Measurements from ENCODE around the gene CCT6A.
"Not testable (repeated sequence)": the region's sequence is repeated elsewhere in the genome, so short reads cannot be mapped to it uniquely, and the experiment has no call there.

Gene CCT6A

GRCh38 chr7:56074371-56074791 lies 22.8 kb downstream of the CCT6A start:
- DNase-seq: peak; percentile 89
- Histone ChIP-seq H3K27ac (peak overlapping the region; percentile 31; the same call in 1 of the 2 replicates), H3K4me3 (ENCODE audit: low read depth, low read length) (no peak overlapping the region), H3K27me3 (ENCODE audit: insufficient read depth, low read depth, severe bottlenecking) (no peaks in the 10 kb centered on the region), H3K9me3 (ENCODE audit: severe bottlenecking) (no peaks in the 10 kb centered on the region), H3K36me3 (peaks cover 30% of the 10 kb centered on the region)
- TF ChIP-seq, protein P1, sequence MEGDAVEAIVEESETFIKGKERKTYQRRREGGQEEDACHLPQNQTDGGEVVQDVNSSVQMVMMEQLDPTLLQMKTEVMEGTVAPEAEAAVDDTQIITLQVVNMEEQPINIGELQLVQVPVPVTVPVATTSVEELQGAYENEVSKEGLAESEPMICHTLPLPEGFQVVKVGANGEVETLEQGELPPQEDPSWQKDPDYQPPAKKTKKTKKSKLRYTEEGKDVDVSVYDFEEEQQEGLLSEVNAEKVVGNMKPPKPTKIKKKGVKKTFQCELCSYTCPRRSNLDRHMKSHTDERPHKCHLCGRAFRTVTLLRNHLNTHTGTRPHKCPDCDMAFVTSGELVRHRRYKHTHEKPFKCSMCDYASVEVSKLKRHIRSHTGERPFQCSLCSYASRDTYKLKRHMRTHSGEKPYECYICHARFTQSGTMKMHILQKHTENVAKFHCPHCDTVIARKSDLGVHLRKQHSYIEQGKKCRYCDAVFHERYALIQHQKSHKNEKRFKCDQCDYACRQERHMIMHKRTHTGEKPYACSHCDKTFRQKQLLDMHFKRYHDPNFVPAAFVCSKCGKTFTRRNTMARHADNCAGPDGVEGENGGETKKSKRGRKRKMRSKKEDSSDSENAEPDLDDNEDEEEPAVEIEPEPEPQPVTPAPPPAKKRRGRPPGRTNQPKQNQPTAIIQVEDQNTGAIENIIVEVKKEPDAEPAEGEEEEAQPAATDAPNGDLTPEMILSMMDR (IDR thresholded peaks at IDR 0.05; ENCODE audit: low read depth, low read length): peak; percentile 74

GRCh38 chr7:56077681-56078080 lies 26.1 kb downstream of the CCT6A start:
- TF ChIP-seq, protein P1 (IDR thresholded peaks at IDR 0.05; ENCODE audit: low read depth, low read length): no peak
- DNase-seq: no peak
- peaks cover 16% of the 10 kb centered on the region for H3K36me3 ChIP-seq
- H3K9me3 ChIP-seq (ENCODE audit: severe bottlenecking): no peaks in the 10 kb centered on the region
- no peak overlapping the region for H3K27ac ChIP-seq
- no peaks in the 10 kb centered on the region for H3K27me3 ChIP-seq (ENCODE audit: insufficient read depth, low read depth, severe bottlenecking)
- H3K4me3 ChIP-seq (ENCODE audit: low read depth, low read length): no peak overlapping the region

DNA sequence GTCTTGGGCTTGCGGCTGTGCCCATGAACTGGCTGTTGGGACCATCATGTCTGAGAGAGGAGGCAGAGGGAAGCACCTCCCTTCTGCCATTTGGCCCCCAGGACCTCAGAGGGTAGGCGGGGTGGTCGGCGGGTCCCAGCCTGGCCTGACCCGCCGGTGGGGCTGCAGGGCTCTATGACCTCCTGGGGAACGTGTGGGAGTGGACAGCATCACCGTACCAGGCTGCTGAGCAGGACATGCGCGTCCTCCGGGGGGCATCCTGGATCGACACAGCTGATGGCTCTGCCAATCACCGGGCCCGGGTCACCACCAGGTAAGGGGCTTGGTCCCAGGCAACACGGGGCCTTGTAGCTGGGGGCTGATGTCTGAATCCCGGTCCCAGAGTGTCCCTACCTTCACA lies 26.6 kb downstream of the CCT6A start:
- H3K9me3 ChIP-seq (ENCODE audit: severe bottlenecking): no peaks in the 10 kb centered on the region
- H3K27ac ChIP-seq: no peak overlapping the region
- no peaks in the 10 kb centered on the region for H3K27me3 ChIP-seq (ENCODE audit: insufficient read depth, low read depth, severe bottlenecking)
- no peak for DNase-seq
- H3K36me3 ChIP-seq: peaks cover 12% of the 10 kb centered on the region
- no peak overlapping the region for H3K4me3 ChIP-seq (ENCODE audit: low read depth, low read length)
- TF ChIP-seq, protein P1 (IDR thresholded peaks at IDR 0.05; ENCODE audit: low read depth, low read length): no peak

- peaks cover 11% of the 10 kb centered on the region for H3K36me3 ChIP-seq
- H3K4me3 ChIP-seq (ENCODE audit: low read depth, low read length): no peak overlapping the region
- no peaks in the 10 kb centered on the region for H3K27me3 ChIP-seq (ENCODE audit: insufficient read depth, low read depth, severe bottlenecking)
- TF ChIP-seq, protein P1 (IDR thresholded peaks at IDR 0.05; ENCODE audit: low read depth, low read length): peak; percentile 54
- H3K27ac ChIP-seq: no peak overlapping the region
- DNase-seq: no peak
- no peaks in the 10 kb centered on the region for H3K9me3 ChIP-seq (ENCODE audit: severe bottlenecking)
These were observed 28.1 kb downstream of the CCT6A start for GRCh38 chr7:56079450-56080185.

DNA sequence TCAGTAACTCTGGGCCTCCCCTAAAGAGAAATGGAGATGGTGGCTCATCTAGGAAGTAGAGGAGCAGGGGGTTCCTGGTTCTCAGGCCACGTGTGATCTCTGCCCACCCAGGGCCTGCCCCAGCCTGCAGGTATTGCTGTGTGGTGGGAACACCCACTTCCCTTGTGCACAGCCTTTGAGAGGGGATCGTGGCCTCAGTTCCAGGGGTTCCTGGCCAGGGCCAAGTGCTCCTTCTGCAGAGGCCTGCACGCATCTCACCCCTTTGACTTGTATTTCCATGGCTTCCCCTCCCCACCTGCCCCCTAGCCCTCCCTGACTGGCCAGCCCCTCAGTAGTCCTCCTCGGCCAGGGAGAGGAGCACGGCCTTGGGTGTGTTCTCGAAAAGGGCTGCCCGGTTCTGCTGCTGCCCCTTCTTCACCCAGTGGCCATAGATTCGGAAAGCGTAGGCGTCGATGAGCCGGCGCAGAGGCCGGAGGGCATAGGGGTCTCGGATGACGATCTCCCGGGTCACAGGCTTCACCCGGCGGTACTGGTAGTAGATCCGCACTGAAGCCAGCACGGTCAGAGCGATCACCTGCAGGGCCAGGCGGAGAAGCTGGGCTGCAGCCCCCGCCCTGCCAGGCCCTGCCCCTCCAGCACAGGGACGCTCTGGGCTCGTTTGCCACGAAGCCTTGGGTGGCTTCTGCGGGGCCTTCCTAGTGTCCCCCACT lies 29.3 kb downstream of the CCT6A start:
- H3K36me3 ChIP-seq: peaks cover 14% of the 10 kb centered on the region
- not testable (repeated sequence) for H3K4me3 ChIP-seq (ENCODE audit: low read depth, low read length); DNase-seq; H3K9me3 ChIP-seq (ENCODE audit: severe bottlenecking); H3K27me3 ChIP-seq (ENCODE audit: insufficient read depth, low read depth, severe bottlenecking); H3K27ac ChIP-seq

DNA sequence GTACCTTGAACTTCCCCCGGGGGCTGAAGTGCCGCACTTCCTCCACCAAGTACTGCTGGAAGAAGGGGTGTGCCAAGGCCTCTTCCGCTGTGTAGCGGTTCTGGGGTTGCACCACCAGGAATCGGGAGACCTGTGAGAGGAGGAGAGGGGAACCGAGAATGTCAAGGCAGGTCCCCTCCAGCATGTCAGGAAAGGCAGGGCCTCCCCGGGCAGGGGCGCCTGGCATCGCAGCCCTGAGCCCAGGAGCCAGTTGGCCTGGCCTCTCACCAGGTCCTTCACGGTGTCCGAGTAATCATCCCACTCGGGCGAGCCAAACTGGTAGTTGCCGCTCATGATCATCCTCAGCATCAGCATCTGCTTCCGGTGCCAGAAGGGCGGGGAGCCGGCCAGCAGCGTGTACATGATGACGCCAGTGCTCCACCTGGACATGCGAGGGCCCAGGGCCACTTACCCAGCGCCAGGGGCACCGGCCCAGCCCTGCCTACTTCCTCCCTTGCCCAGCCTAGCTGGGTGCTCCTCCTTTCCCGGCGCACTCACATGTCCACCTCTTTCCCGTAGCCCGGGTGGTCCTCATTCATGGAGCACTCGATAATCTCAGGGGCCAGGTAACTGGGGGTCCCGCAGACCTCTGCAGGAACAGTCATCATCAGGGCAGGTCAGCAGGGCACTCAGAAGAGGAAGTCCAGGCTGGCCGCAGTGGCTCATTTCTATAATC lies 30.2 kb downstream of the CCT6A start:
- Histone ChIP-seq H3K27me3 (ENCODE audit: insufficient read depth, low read depth, severe bottlenecking) (no peaks in the 10 kb centered on the region), H3K36me3 (peaks cover 14% of the 10 kb centered on the region), H3K4me3 (ENCODE audit: low read depth, low read length) (no peak overlapping the region), H3K27ac (no peak overlapping the region), H3K9me3 (ENCODE audit: severe bottlenecking) (no peaks in the 10 kb centered on the region)
- TF ChIP-seq, protein P1 (IDR thresholded peaks at IDR 0.05; ENCODE audit: low read depth, low read length): no peak
- no peak for DNase-seq

Measured in WERI-Rb-1 (cell line).